ENCODE data around the gene UBQLN4. TPM values are rescaled to one million over a fixed set of nuclear protein-coding genes. Genes with fewer than 3 reads are reported as not detected.
A peak's percentile ranks its signal among the peaks of the same experiment; 100 is the strongest.

The UBQLN4 gene
- total and polyA plus RNA-seq, 2 donors (not counting 3 experiments of a cell fraction or from before 2014, with no cell fraction given) = 50.5 to 50.8 TPM

DNA sequence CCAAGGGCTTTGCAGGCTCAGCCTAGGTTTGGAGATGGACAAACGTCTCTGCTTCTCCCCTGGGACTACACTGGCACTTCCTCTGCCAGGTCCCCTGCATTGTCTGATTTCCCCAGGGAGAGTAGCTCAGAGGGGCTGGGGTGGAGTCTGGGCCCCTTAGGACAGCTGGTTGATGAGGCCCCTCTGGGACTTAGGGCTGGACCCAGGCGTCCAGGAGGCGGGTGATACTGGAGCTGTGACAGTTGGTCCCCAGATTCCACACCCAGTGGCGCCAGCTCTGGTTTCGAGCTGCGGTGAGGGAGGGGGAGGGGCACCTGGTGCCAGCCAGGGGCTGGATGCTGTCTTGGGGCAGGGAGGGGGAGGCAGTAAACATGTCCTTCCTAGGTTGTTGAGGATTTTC, 36.1 kb upstream of the UBQLN4 start:
- DNase-seq (ENCODE audit: low read depth, low spot score) (no peak), FAIRE-seq (no peak)
- no TSS peak for BruUV-seq (replicated peaks)
- H3K9me1 ChIP-seq (replicated peaks; ENCODE audit: control insufficient read depth, extremely low read depth, insufficient read depth, low read length) = no peaks in the 10 kb centered on the region
- H4K20me1 ChIP-seq (replicated peaks; ENCODE audit: control insufficient read depth, extremely low read depth, insufficient read depth, low read length) = no peaks in the 10 kb centered on the region
- H3K36me3 ChIP-seq (ENCODE audit: control insufficient read depth in 2 of 2, extremely low read depth in 1 of 2, insufficient read depth in 2 of 2, low read length in 2 of 2) = peaks cover 0 to 3% of the 10 kb centered on the region in 2 experiments
- dilution Hi-C loops (cut with MboI; ENCODE audit: extremely low pct_ligation_motif_present, low sequenced_read_pairs) = no loop called here
- no peak overlapping the region for H3K27ac ChIP-seq (ENCODE audit: insufficient read depth, low read depth, low read length)
- CTCF ChIA-PET = interaction anchor here (1.3 to 21.0 kb wide), 4 partner anchors 30 to 144 kb away, joined by 3 to 627 read pairs (median 28); no protein-coding TSS in a partner anchor
- no peak overlapping the region for H3K4me2 ChIP-seq (ENCODE audit: insufficient read depth, low read length)
- no peak overlapping the region for H3K4me3 ChIP-seq (replicated peaks in 1 of 3; ENCODE audit: insufficient read depth in 1 of 3, low read depth in 1 of 3, low read length in 3 of 3)
- H3K27me3 ChIP-seq (ENCODE audit: control insufficient read depth in 2 of 2, insufficient read depth in 2 of 2, low read length in 2 of 2) = no peaks in the 10 kb centered on the region
- no peak for TF ChIP-seq CTCF (IDR thresholded peaks at IDR 0.05; ENCODE audit: extremely low read depth in 1 of 2, insufficient read depth in 1 of 2, low read depth in 1 of 2, low read length in 2 of 2)
- no peak for TF ChIP-seq GATA2 (IDR thresholded peaks at IDR 0.05; ENCODE audit: insufficient read depth, insufficient read length, low read depth, low read length)
- TF ChIP-seq POLR2AphosphoS5 (IDR thresholded peaks at IDR 0.05; ENCODE audit: insufficient read depth, low read depth, low read length) = no peak
- intact Hi-C loops (cut with micrococcal nuclease) = loop anchor here (1.0 to 10.0 kb wide), 3 partner anchors 41 to 245 kb away; partner anchors contain the start of genes CCT3 and TSACC
- POLR2A ChIA-PET = no interaction called here
- peaks cover 11% of the 10 kb centered on the region for H3K4me1 ChIP-seq (ENCODE audit: control insufficient read depth, extremely low read depth, insufficient read depth, low read length)
- no peak overlapping the region for H3K9ac ChIP-seq (replicated peaks; ENCODE audit: extremely low read depth, insufficient read depth, low read length)
- H2AFZ ChIP-seq (ENCODE audit: low read depth, low read length) = no peak overlapping the region
- H3K79me2 ChIP-seq (ENCODE audit: control insufficient read depth, insufficient read depth, low read length) = no peaks in the 10 kb centered on the region
- no peaks in the 10 kb centered on the region for H3K9me3 ChIP-seq (replicated peaks; ENCODE audit: control insufficient read depth, insufficient read depth, low read length)

DNA sequence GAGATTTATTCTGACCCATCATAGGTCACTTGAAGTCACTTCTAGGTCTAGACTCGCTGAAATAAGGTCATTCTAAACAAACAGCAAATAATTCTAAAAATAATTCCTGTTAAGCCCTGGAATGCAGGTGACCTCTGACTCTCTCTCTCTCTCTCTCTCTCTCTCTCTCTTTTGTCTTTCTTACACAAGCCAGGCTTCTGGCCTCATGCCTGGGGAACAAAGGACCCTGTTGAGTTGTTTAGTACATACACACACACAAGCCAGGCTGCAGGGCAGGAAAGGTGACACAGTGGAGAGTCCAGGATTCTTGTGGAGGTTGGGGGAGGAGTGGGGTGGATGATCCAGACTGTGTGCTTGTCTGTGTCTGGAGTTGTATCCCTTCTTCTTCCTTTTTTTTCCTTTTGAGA, 32.7 kb upstream of the UBQLN4 start:
- no peak overlapping the region for H3K9ac ChIP-seq (replicated peaks; ENCODE audit: extremely low read depth, insufficient read depth, low read length)
- H3K27ac ChIP-seq (ENCODE audit: insufficient read depth, low read depth, low read length) = peak overlapping the region; percentile 63
- intact Hi-C loops (cut with micrococcal nuclease) = loop anchor here (10.0 kb wide), 1 partner anchor 249 kb away; the partner anchor contains the start of genes CCT3 and TSACC
- no peaks in the 10 kb centered on the region for H3K9me3 ChIP-seq (replicated peaks; ENCODE audit: control insufficient read depth, insufficient read depth, low read length)
- DNase-seq (ENCODE audit: low read depth, low spot score) (peak; percentile 87), FAIRE-seq (peak; percentile 88)
- H3K4me3 ChIP-seq (replicated peaks in 1 of 3; ENCODE audit: insufficient read depth in 1 of 3, low read depth in 1 of 3, low read length in 3 of 3) = no peak overlapping the region
- peaks cover 15% of the 10 kb centered on the region for H3K4me1 ChIP-seq (ENCODE audit: control insufficient read depth, extremely low read depth, insufficient read depth, low read length)
- no TSS peak for BruUV-seq (replicated peaks)
- TF ChIP-seq GATA2 (IDR thresholded peaks at IDR 0.05; ENCODE audit: insufficient read depth, insufficient read length, low read depth, low read length) (no peak), MYC (IDR thresholded peaks at IDR 0.05; ENCODE audit: low read depth, low read length) (no peak), POLR2AphosphoS5 (IDR thresholded peaks at IDR 0.05; ENCODE audit: insufficient read depth, low read depth, low read length) (peak; percentile 21), JUN (IDR thresholded peaks at IDR 0.05; ENCODE audit: borderline replicate concordance, insufficient read depth, insufficient read length, low read depth) (peak; percentile 45), CTCF (IDR thresholded peaks at IDR 0.05; ENCODE audit: extremely low read depth in 1 of 2, insufficient read depth in 1 of 2, low read depth in 1 of 2, low read length in 2 of 2) (no peak)
- no peaks in the 10 kb centered on the region for H3K9me1 ChIP-seq (replicated peaks; ENCODE audit: control insufficient read depth, extremely low read depth, insufficient read depth, low read length)
- peaks cover 5% of the 10 kb centered on the region for H3K79me2 ChIP-seq (ENCODE audit: control insufficient read depth, insufficient read depth, low read length)
- H2AFZ ChIP-seq (ENCODE audit: low read depth, low read length) = no peak overlapping the region
- ChIA-PET POLR2A (interaction anchor here (0.6 kb wide), 1 partner anchor 125 kb away, joined by 6 read pairs; no protein-coding TSS in a partner anchor), CTCF (interaction anchor here (0.8 to 21.0 kb wide), 3 partner anchors 11 to 139 kb away, joined by 3 to 627 read pairs (median 4); no protein-coding TSS in a partner anchor)
- no peaks in the 10 kb centered on the region for H3K36me3 ChIP-seq (ENCODE audit: control insufficient read depth in 2 of 2, extremely low read depth in 1 of 2, insufficient read depth in 2 of 2, low read length in 2 of 2)
- no peaks in the 10 kb centered on the region for H4K20me1 ChIP-seq (replicated peaks; ENCODE audit: control insufficient read depth, extremely low read depth, insufficient read depth, low read length)
- H3K4me2 ChIP-seq (ENCODE audit: insufficient read depth, low read length) = no peak overlapping the region
- H3K27me3 ChIP-seq (ENCODE audit: control insufficient read depth in 2 of 2, insufficient read depth in 2 of 2, low read length in 2 of 2) = no peaks in the 10 kb centered on the region
- dilution Hi-C loops (cut with MboI; ENCODE audit: extremely low pct_ligation_motif_present, low sequenced_read_pairs) = no loop called here

Data from endothelial cell of umbilical vein (primary cell).